Stimulated activated CD4-positive, alpha-beta T cell treated with anti-CD3 and anti-CD28 coated beads, TNF-alpha, amount 100 ng/mL, for 1 hour (primary cell): Measurements from ENCODE around the gene CEP350.

Experiments
- DNase-seq, 3 donors: peaks; one replicate each; pipeline ENCODE4 v3.0.0-alpha.2; 2020; ENCODE audit warnings: low read depth in 3 of 3, low spot score in 1 of 3

The CEP350 gene

DNA sequence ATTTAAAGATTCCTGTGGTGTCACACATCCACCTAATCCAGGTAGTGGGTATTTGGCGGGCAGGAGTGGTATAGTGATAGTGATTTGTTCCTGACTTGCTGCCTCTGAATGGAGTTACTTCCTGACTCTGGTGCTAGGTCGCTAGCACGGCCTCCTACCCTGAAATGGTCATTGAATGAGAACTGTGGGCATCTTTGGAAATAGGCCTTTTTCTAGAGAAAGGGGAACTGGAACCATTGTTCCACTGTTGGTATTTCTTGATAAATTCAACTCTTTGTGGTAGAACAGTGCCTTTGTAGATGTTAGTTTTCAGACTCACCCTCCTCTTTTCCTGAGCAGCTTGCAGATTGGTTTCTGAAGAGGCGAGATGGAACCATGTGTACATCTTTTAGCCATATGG, 201.6 kb downstream of the CEP350 start:
- DNase-seq: no peak

DNA sequence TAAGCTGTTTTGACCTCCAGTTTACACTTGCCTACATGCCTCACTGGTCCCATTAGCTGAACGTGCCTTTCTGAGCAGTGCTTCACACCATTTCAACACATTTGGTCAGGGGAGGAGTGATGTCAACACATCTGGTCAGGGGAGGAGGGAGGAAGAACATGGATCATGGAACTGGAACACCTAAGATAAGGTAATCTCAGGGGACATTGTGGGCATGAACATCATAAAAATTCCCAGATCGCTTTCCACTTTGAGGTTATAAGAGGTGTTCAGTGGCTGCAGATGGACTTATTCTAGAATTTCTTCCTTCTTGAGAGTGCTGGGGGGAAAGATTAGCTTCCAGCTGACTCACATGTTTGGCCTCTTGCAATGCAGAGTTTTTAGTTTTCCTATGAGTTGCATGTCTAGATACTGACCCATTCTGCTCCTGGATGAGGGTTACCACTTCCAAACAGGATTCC, 202.1 kb downstream of the CEP350 start:
- DNase-seq: no peak

DNA sequence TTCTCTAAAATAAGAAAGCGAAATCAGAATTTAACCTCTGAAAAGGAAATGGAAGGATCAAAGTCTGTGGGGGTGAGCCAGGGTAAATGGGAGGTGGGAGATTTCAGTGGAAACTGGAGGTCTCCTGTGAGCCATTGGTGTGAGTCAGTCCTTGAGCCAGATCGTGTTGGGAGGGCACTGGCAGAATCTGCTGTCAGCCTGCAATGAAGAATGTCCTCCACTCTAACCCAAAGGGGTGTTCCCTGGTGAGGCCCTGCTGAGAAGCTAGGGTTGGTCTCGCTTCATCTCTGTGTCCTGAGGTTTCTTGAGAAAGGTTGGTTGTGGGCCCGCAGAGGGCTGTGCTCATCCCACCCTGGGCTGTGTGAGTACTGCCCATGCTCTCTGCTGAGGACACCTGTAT, 202.5 kb downstream of the CEP350 start:
- DNase-seq: no peak

DNA sequence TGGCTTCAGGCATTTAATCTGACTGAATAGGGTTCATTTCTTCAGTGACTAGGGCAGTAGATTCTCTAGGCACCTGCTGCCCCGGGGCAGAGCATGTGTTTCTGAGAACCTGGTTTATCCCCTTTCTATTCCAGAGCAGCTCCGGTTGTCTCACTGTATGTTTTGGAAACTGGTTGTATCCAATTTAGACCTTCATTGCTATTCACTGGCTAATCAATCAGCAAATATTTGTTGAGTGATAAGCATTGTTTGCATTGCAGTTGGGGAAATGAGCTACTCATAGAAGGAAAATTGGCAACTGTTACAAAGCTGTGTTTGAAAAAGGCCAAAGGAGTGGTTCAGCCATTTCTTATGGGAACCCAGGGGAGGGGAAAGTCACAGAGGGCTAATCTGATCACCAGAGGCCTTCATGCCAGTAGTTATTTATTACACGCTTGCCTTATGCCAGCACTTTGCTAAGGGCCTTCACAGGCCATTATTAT, 203.0 kb downstream of the CEP350 start:
- DNase-seq: no peak

DNA sequence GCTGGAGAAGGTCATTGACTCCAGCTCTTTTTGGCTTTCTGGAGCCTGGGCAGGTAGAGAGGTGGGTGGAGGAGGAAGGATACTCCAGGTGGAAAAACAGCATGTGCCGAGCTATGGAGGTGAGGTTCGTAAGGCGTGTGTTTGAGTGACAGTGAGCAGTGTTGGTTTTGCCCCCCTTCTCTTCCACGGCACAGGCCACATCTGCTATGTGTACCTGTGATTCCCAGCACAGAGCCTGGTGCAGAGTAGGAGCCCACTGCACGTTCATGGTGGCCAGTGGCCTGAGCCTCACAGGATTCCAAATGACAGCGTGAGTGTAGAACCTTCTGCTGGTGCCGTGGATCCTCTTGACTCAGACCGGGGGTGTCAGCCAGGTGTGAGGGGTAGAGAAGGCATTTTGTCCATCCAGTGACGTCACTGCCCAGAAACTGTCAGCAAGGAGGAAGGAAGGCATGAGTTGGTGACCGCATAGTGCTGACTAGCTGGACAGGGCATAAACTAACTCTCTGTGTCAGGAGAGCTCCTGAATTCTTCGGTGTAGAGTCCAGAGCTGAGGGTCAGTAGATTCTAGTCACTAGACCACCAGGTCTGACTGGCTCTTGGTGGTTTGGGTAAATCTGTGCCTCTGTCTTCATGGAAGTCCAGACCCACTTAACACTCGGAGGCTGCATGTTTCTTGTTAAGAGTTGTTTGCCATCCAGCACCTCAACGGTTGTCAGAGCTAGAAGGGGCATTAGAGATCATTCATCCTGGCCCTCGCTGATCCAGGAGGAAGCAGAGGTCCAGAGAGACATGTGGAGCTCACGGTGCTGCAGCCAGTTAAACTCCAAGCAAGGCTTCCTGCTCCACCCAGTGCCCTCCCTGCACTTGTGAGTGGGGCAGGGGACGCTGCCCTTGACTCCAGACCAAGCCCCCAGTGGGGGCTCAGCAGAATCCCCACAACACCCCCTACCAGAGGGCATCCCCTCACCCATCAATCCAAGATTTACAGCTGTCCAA, 203.8 kb downstream of the CEP350 start:
- no peak for DNase-seq

DNA sequence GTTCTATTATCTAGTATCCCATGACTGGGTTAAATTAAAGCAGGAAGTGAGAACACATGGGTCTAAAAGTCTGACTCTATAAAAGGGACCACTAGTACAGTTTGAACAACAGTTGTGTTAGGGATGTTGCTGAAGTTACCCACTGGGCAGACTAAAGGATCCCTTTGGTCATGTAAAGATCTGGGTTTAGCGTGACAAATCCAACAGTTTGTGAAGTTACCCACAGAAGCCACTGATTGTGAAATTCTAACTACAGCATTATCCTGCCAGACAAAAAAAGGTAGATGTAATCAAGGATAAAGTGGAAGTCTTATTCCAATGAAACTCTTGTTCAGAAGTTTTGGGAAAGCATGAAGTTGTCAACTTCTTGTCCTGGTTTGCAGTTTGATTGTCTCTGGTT, 205.7 kb downstream of the CEP350 start:
- DNase-seq: no peak

DNA sequence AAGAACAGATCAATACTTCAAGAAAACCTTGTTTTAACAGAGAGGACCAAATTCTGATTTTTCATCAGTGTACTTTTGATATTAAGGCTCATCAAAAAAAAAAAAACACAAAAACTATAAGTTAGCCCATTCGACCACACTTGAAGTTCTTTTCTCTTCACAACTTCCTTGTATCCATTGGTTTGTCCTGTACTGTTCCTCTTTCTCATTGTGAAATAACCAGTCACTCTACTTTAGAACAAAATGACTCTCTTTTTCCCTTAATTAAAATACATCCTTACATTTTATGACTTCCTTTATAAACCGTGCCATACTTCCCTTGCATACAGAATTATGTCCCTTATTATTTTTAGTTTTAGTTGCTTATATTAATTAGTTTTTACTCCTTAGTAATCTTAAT, 208.4 kb downstream of the CEP350 start:
- DNase-seq: no peak
